Activated B cell treated with CpG ODN at 0.5 μM for 24 hours (primary cell): Measurements from ENCODE around the gene DOCK2. TPM values are rescaled to one million over a fixed set of nuclear protein-coding genes. Genes with fewer than 3 reads are reported as not detected.

Experiments used
- ATAC-seq: fragments of 200-7000 bp; cut with Tn5 transposase; one replicate; pipeline ENCODE4 v1.10.0; 2021; ENCODE audit warnings: low read depth, mild to moderate bottlenecking, moderate library complexity
- CTCF ChIA-PET: fragments of 350-600 bp; sonication (Branson Sonifier 250); formaldehyde crosslinking; loops from one replicate; lab custom pipeline; 2021; ENCODE audit warnings: antibody characterized with exemption; lab: Charles Lee
- POLR2A ChIA-PET: fragments of 350-600 bp; sonication (Branson Sonifier 250); formaldehyde crosslinking; loops from one replicate; lab custom pipeline; 2021; ENCODE audit warnings: antibody characterized with exemption; lab: Charles Lee
- DNase-seq: peaks from one replicate; pipeline ENCODE4 v3.0.0; 2022
- H3K27ac Mint-ChIP-seq: one replicate; pipeline ENCODE4 v1.8.0; 2020; ENCODE audit warnings: mixed read lengths
- H3K27me3 Mint-ChIP-seq: one replicate; pipeline ENCODE4 v1.8.0; 2021; ENCODE audit warnings: mixed read lengths
- H3K36me3 Mint-ChIP-seq: one replicate; pipeline ENCODE4 v1.8.0; 2021; ENCODE audit warnings: low read depth, mixed read lengths
- H3K4me1 Mint-ChIP-seq: one replicate; pipeline ENCODE4 v1.8.0; 2021; ENCODE audit warnings: mixed read lengths
- H3K4me3 Mint-ChIP-seq: one replicate; pipeline ENCODE4 v1.8.0; 2020; ENCODE audit warnings: mild to moderate bottlenecking, mixed read lengths
- H3K9me3 Mint-ChIP-seq: one replicate; pipeline ENCODE4 v1.8.0; 2020; ENCODE audit warnings: mixed read lengths
- intact Hi-C: fragments of 100-400 bp; cut with micrococcal nuclease; formaldehyde crosslinking; loops from one replicate; pipeline ENCODE4 v1.15.1; 2024
- total RNA-seq: library from RNA; stranded (reverse); gene quantifications from 2 replicates; pipeline ENCODE4 v1.2.3, GENCODE V29; 2022
- TF ChIP-seq, protein P1 (sequence below): fragments of 200-600 bp; IDR thresholded peaks from one replicate; pipeline ENCODE4 v1.8.0; 2022; ENCODE audit warnings: antibody characterized with exemption, mild to moderate bottlenecking

The DOCK2 gene
- total RNA-seq, 1 donor from 2014 or later, result 344 TPM

DNA sequence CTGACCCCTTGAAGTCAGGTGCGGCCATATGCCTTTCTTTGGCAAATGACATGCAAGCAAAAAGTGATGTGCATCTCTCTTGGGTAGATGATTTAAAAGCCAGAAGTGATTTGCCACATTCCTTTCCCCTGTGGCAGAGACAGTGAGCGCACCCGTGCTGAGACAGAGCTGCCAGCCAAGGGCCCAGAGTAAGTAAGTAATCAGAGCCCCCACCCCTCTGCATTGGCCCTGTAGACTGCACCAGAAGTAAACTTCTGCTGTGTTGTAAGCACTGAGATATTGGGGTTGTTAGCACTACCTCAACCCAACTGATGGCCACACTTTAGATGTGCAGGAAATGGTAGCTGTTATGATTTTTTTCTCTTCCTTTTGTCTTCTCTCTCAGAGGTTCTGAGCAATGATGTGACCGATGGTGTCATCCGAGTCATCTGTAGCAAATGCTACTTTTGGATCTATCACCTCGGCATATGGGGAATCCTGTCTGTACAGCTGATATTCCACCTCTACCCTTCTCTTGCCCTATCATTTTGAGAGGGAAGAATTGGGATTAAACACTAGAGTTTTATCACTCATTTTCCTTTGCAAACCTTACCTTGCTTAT lies 58.0 kb downstream of the DOCK2 start:
- POLR2A ChIA-PET, result no interaction called here
- Mint-ChIP-seq H3K4me1 (no peaks in the 10 kb centered on the region), H3K27ac (no peak overlapping the region), H3K36me3 (peaks cover 95% of the 10 kb centered on the region), H3K4me3 (no peak overlapping the region), H3K9me3 (no peaks in the 10 kb centered on the region), H3K27me3 (no peaks in the 10 kb centered on the region)
- TF ChIP-seq, protein P1, sequence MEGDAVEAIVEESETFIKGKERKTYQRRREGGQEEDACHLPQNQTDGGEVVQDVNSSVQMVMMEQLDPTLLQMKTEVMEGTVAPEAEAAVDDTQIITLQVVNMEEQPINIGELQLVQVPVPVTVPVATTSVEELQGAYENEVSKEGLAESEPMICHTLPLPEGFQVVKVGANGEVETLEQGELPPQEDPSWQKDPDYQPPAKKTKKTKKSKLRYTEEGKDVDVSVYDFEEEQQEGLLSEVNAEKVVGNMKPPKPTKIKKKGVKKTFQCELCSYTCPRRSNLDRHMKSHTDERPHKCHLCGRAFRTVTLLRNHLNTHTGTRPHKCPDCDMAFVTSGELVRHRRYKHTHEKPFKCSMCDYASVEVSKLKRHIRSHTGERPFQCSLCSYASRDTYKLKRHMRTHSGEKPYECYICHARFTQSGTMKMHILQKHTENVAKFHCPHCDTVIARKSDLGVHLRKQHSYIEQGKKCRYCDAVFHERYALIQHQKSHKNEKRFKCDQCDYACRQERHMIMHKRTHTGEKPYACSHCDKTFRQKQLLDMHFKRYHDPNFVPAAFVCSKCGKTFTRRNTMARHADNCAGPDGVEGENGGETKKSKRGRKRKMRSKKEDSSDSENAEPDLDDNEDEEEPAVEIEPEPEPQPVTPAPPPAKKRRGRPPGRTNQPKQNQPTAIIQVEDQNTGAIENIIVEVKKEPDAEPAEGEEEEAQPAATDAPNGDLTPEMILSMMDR, result no peak
- CTCF ChIA-PET, result no interaction called here
- intact Hi-C loops, result no loop called here
- no peak for ATAC-seq
- no peak for DNase-seq

DNA sequence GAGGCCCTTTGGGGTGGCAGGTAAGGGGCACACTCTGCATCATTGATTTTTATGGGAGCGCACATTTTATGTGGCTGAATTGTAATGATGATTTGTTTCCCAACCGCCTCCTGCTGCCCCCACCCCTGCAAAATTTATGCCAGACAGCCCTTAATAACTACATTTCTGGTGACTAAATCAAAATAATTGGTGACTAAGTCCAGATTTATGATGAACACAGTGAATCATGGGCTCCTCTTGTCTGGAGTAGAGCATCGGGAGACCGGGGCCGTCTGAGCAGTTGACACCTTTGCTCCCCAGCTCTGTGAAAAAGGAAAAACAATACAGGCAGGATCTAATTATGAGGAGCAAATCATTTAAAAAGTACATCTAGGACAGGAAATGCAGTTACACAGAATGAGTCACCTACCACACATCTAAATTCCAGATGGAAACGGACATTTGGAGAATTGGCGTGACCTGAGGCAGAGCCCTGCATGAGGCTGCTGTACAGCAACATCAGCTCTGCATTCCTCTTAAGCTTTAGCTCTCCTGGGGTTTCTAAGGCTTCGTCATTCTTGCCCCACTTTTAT lies 58.9 kb downstream of the DOCK2 start:
- CTCF ChIA-PET, result no interaction called here
- no peaks in the 10 kb centered on the region for H3K9me3 Mint-ChIP-seq
- H3K27me3 Mint-ChIP-seq, result no peaks in the 10 kb centered on the region
- intact Hi-C loops, result no loop called here
- peaks cover 92% of the 10 kb centered on the region for H3K36me3 Mint-ChIP-seq
- no peaks in the 10 kb centered on the region for H3K4me1 Mint-ChIP-seq
- H3K27ac Mint-ChIP-seq, result no peak overlapping the region
- TF ChIP-seq, protein P1, result no peak
- POLR2A ChIA-PET, result no interaction called here
- ATAC-seq (no peak), DNase-seq (no peak)
- H3K4me3 Mint-ChIP-seq, result no peak overlapping the region

DNA sequence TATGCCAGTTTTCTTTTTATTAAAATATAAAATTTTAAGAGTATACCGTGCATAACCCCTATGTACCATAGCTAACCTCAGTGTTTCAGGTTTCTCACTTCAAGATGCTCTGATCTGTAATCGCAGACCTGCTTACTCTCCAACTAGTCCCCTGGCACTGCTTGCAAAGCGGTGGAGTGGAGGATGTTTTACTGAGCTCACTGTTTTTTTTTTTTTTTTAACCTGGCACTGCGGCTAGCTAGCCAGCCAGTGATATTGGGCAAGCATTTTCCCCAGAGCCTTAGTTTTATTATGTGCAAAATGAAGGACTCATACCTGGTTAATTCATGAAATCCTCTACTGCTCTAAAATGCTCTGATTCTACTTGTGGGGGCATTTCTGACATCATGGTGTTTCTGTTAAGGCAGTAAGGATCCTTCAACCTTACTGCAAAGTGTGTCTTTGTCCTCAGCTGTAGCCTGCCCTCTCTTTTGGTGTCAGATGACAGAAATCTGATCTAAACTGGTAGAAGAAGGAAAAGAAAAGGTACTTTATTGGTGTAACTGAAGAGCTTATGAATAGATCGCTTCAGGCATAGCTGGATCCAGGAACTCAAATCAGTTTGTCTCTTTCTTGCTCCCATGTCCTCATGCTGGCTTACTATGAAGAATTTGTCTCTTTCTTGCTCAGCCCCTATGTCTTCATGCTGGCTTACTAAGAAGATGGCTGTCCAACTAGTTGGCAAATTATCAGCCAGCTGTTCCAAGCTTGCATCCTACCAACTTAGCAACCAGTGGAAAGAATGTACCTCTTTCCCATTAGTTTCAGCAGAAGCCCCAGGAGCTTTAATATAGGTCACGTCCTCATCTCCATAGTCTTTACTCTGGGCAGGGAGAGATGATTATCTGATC lies 59.8 kb downstream of the DOCK2 start:
- Mint-ChIP-seq H3K4me3 (no peak overlapping the region), H3K27ac (no peak overlapping the region), H3K27me3 (no peaks in the 10 kb centered on the region), H3K36me3 (peaks cover 93% of the 10 kb centered on the region), H3K4me1 (peaks cover 2% of the 10 kb centered on the region), H3K9me3 (no peaks in the 10 kb centered on the region)
- intact Hi-C loops, result no loop called here
- TF ChIP-seq, protein P1, result no peak
- ChIA-PET POLR2A (interaction anchor here (0.7 kb wide), 1 partner anchor 59 kb away, joined by 3 read pairs; no protein-coding TSS in a partner anchor), CTCF (no interaction called here)
- no peak for ATAC-seq
- no peak for DNase-seq

DNA sequence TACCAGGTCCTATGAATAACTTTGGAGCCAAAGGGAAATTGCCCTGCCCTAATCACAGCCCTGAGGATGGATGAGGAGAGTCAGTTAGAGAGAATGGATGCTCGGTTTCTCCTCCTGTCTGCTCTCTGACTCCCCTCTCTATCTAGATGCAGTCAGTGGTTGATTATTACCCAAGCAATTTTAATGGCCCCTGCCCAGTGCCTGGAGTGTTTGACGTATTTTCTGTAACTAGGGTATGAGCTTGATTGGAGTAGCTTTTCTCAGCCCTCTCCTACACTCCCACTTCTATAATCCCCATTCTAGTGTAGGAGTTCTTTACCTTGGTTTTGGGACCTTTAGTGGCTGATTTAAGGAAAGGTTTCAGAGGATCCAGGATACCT lies 60.4 kb downstream of the DOCK2 start:
- peaks cover 94% of the 10 kb centered on the region for H3K36me3 Mint-ChIP-seq
- POLR2A ChIA-PET, result interaction anchor here (0.7 kb wide), 1 partner anchor 60 kb away, joined by 3 read pairs; no protein-coding TSS in a partner anchor
- CTCF ChIA-PET, result no interaction called here

More for the DNA sequence above, 60.4 kb downstream of the DOCK2 start:
- Mint-ChIP-seq H3K4me3 (no peak overlapping the region), H3K27ac (no peak overlapping the region), H3K27me3 (no peaks in the 10 kb centered on the region), H3K9me3 (no peaks in the 10 kb centered on the region), H3K4me1 (peaks cover 9% of the 10 kb centered on the region)
- DNase-seq (no peak), ATAC-seq (no peak)
- intact Hi-C loops, result no loop called here
- TF ChIP-seq, protein P1, result no peak
